ENCODE measurements around the gene TMEM106C. TPM values are rescaled to one million over a fixed set of nuclear protein-coding genes. Genes with fewer than 3 reads are reported as not detected.
A peak's percentile ranks its signal among the peaks of the same experiment; 100 is the strongest.
"Not testable (repeated sequence)": the region's sequence is repeated elsewhere in the genome, so short reads cannot be mapped to it uniquely, and the experiment has no call there.

The TMEM106C gene
- total RNA-seq, 1 donor from 2014 or later = 139 TPM

GRCh38 chr12:47954467-47955045 lies 8.8 kb upstream of the TMEM106C start:
- Mint-ChIP-seq H3K36me3 (ENCODE audit: low read depth) (peaks cover 1% of the 10 kb centered on the region), H3K27ac (no peak overlapping the region), H3K4me1 (ENCODE audit: low read depth) (peaks cover 15% of the 10 kb centered on the region), H3K4me3 (no peak overlapping the region), H3K27me3 (ENCODE audit: insufficient read depth) (peaks cover 12% of the 10 kb centered on the region), H3K9me3 (peaks cover 14% of the 10 kb centered on the region)
- intact Hi-C loops (cut with micrococcal nuclease) = no loop called here
- DNase-seq (ENCODE audit: low spot score) = no peak

GRCh38 chr12:47955059-47955458 lies 8.3 kb upstream of the TMEM106C start:
- no peak overlapping the region for H3K4me3 Mint-ChIP-seq
- peaks cover 1% of the 10 kb centered on the region for H3K36me3 Mint-ChIP-seq (ENCODE audit: low read depth)
- H3K4me1 Mint-ChIP-seq (ENCODE audit: low read depth) = peaks cover 12% of the 10 kb centered on the region
- intact Hi-C loops (cut with micrococcal nuclease) = no loop called here
- H3K9me3 Mint-ChIP-seq = peaks cover 14% of the 10 kb centered on the region
- peaks cover 16% of the 10 kb centered on the region for H3K27me3 Mint-ChIP-seq (ENCODE audit: insufficient read depth)
- DNase-seq (ENCODE audit: low spot score) = no peak
- no peak overlapping the region for H3K27ac Mint-ChIP-seq

- DNase-seq (ENCODE audit: low spot score); H3K4me3 Mint-ChIP-seq; H3K27ac Mint-ChIP-seq; intact Hi-C loops (cut with micrococcal nuclease); H3K36me3 Mint-ChIP-seq (ENCODE audit: low read depth): not testable (repeated sequence)
- Mint-ChIP-seq H3K4me1 (ENCODE audit: low read depth) (peaks cover 12% of the 10 kb centered on the region), H3K27me3 (ENCODE audit: insufficient read depth) (peaks cover 21% of the 10 kb centered on the region), H3K9me3 (peaks cover 14% of the 10 kb centered on the region)
Observed at GRCh38 chr12:47957671-47958070, 5.7 kb upstream of the TMEM106C start.

GRCh38 chr12:47962198-47962597 lies 1.2 kb upstream of the TMEM106C start:
- no peak for DNase-seq (ENCODE audit: low spot score)
- H3K36me3 Mint-ChIP-seq (ENCODE audit: low read depth) = peaks cover 28% of the 10 kb centered on the region
- H3K9me3 Mint-ChIP-seq = peaks cover 9% of the 10 kb centered on the region
- H3K27me3 Mint-ChIP-seq (ENCODE audit: insufficient read depth) = peaks cover 17% of the 10 kb centered on the region
- no peak overlapping the region for H3K27ac Mint-ChIP-seq
- peaks cover 41% of the 10 kb centered on the region for H3K4me1 Mint-ChIP-seq (ENCODE audit: low read depth)
- H3K4me3 Mint-ChIP-seq = no peak overlapping the region
- intact Hi-C loops (cut with micrococcal nuclease) = loop anchor here (2.0 to 10.0 kb wide), 4 partner anchors 41 to 195 kb away; partner anchors contain the start of gene ASB8

GRCh38 chr12:47964106-47964728 lies 821 bp downstream of the TMEM106C start:
- DNase-seq (ENCODE audit: low spot score) = peak; percentile 2
- Mint-ChIP-seq H3K27me3 (ENCODE audit: insufficient read depth) (peaks cover 17% of the 10 kb centered on the region), H3K4me3 (peak overlapping the region; percentile 99), H3K9me3 (no peaks in the 10 kb centered on the region), H3K4me1 (ENCODE audit: low read depth) (peaks cover 41% of the 10 kb centered on the region), H3K27ac (peak overlapping the region; percentile 26), H3K36me3 (ENCODE audit: low read depth) (peaks cover 42% of the 10 kb centered on the region)
- intact Hi-C loops (cut with micrococcal nuclease) = loop anchor here (10.0 kb wide), 1 partner anchor 129 kb away; no protein-coding TSS in a partner anchor

- intact Hi-C loops (cut with micrococcal nuclease) = loop anchor here (10.0 kb wide), 1 partner anchor 131 kb away; no protein-coding TSS in a partner anchor
- Mint-ChIP-seq H3K4me3 (peak overlapping the region; percentile 99), H3K4me1 (ENCODE audit: low read depth) (peaks cover 41% of the 10 kb centered on the region), H3K36me3 (ENCODE audit: low read depth) (peaks cover 41% of the 10 kb centered on the region), H3K27ac (no peak overlapping the region), H3K9me3 (no peaks in the 10 kb centered on the region), H3K27me3 (ENCODE audit: insufficient read depth) (peaks cover 8% of the 10 kb centered on the region)
- no peak for DNase-seq (ENCODE audit: low spot score)
Observed at GRCh38 chr12:47965581-47965980, 2.2 kb downstream of the TMEM106C start.

- H3K4me1 Mint-ChIP-seq (ENCODE audit: low read depth) = peaks cover 41% of the 10 kb centered on the region
- DNase-seq (ENCODE audit: low spot score) = no peak
- no peaks in the 10 kb centered on the region for H3K27me3 Mint-ChIP-seq (ENCODE audit: insufficient read depth)
- no peak overlapping the region for H3K27ac Mint-ChIP-seq
- H3K36me3 Mint-ChIP-seq (ENCODE audit: low read depth) = peaks cover 42% of the 10 kb centered on the region
- H3K4me3 Mint-ChIP-seq = no peak overlapping the region
- no peaks in the 10 kb centered on the region for H3K9me3 Mint-ChIP-seq
- intact Hi-C loops (cut with micrococcal nuclease) = loop anchor here (10.0 kb wide), 1 partner anchor 133 kb away; no protein-coding TSS in a partner anchor
Observed at GRCh38 chr12:47967461-47968321, 4.3 kb downstream of the TMEM106C start.

GRCh38 chr12:47969845-47970244 lies 6.4 kb downstream of the TMEM106C start:
- no peak overlapping the region for H3K27ac Mint-ChIP-seq
- no peaks in the 10 kb centered on the region for H3K9me3 Mint-ChIP-seq
- intact Hi-C loops (cut with micrococcal nuclease) = loop anchor here (10.0 kb wide), 1 partner anchor 135 kb away; no protein-coding TSS in a partner anchor
- peaks cover 20% of the 10 kb centered on the region for H3K4me1 Mint-ChIP-seq (ENCODE audit: low read depth)
- H3K4me3 Mint-ChIP-seq = no peak overlapping the region
- H3K36me3 Mint-ChIP-seq (ENCODE audit: low read depth) = peaks cover 34% of the 10 kb centered on the region
- no peak for DNase-seq (ENCODE audit: low spot score)
- no peaks in the 10 kb centered on the region for H3K27me3 Mint-ChIP-seq (ENCODE audit: insufficient read depth)

- intact Hi-C loops (cut with micrococcal nuclease) = no loop called here
- peaks cover 10% of the 10 kb centered on the region for H3K4me1 Mint-ChIP-seq (ENCODE audit: low read depth)
- no peak overlapping the region for H3K4me3 Mint-ChIP-seq
- no peak for DNase-seq (ENCODE audit: low spot score)
- no peaks in the 10 kb centered on the region for H3K9me3 Mint-ChIP-seq
- H3K36me3 Mint-ChIP-seq (ENCODE audit: low read depth) = peaks cover 29% of the 10 kb centered on the region
- H3K27me3 Mint-ChIP-seq (ENCODE audit: insufficient read depth) = no peaks in the 10 kb centered on the region
- H3K27ac Mint-ChIP-seq = no peak overlapping the region
Observed at GRCh38 chr12:47970843-47971242, 7.4 kb downstream of the TMEM106C start.

GRCh38 chr12:47972895-47973294 lies 9.5 kb downstream of the TMEM106C start:
- no peak for DNase-seq (ENCODE audit: low spot score)
- no peak overlapping the region for H3K27ac Mint-ChIP-seq
- H3K36me3 Mint-ChIP-seq (ENCODE audit: low read depth) = peaks cover 11% of the 10 kb centered on the region
- intact Hi-C loops (cut with micrococcal nuclease) = no loop called here
- H3K27me3 Mint-ChIP-seq (ENCODE audit: insufficient read depth) = peaks cover 6% of the 10 kb centered on the region
- H3K4me1 Mint-ChIP-seq (ENCODE audit: low read depth) = no peaks in the 10 kb centered on the region
- no peaks in the 10 kb centered on the region for H3K9me3 Mint-ChIP-seq
- no peak overlapping the region for H3K4me3 Mint-ChIP-seq

- Mint-ChIP-seq H3K27ac (no peak overlapping the region), H3K4me1 (ENCODE audit: low read depth) (no peaks in the 10 kb centered on the region), H3K36me3 (ENCODE audit: low read depth) (peaks cover 4% of the 10 kb centered on the region), H3K4me3 (no peak overlapping the region), H3K27me3 (ENCODE audit: insufficient read depth) (peaks cover 7% of the 10 kb centered on the region), H3K9me3 (no peaks in the 10 kb centered on the region)
- DNase-seq (ENCODE audit: low spot score) = no peak
- intact Hi-C loops (cut with micrococcal nuclease) = no loop called here
Observed at GRCh38 chr12:47973870-47974269, 10.5 kb downstream of the TMEM106C start.

- peaks cover 1% of the 10 kb centered on the region for H3K36me3 Mint-ChIP-seq (ENCODE audit: low read depth)
- intact Hi-C loops (cut with micrococcal nuclease) = no loop called here
- peaks cover 7% of the 10 kb centered on the region for H3K27me3 Mint-ChIP-seq (ENCODE audit: insufficient read depth)
- DNase-seq (ENCODE audit: low spot score) = no peak
- H3K4me1 Mint-ChIP-seq (ENCODE audit: low read depth) = no peaks in the 10 kb centered on the region
- no peak overlapping the region for H3K4me3 Mint-ChIP-seq
- H3K9me3 Mint-ChIP-seq = no peaks in the 10 kb centered on the region
- H3K27ac Mint-ChIP-seq = no peak overlapping the region
Observed at GRCh38 chr12:47975036-47975620, 11.7 kb downstream of the TMEM106C start.

All from activated T-helper 1 cell treated with anti-CD3 and anti-CD28 coated beads, Interleukin-12 subunit alpha, Interleukin-12 subunit beta, Interleukin-2, Interleukin-4 antibody, amounts not matched to agents 30 ng/mL and 10 ng/mL and 1 ng/mL, durations not matched to agents 14 hours and 24 hours and 36 hours (primary cell).